HG03064 (cell line): ENCODE measurements around the gene UST.
A peak's percentile ranks its signal among the peaks of the same experiment; 100 is the strongest.
"Not testable (repeated sequence)": the region's sequence is repeated elsewhere in the genome, so short reads cannot be mapped to it uniquely, and the experiment has no call there.

ENCODE experiments used
- ATAC-seq: cut with Tn5 transposase; IDR thresholded peaks from one replicate; pipeline ENCODE4 v1.9.1; 2021; ENCODE audit warnings: low read depth; ENCODE audit not compliant: unreplicated experiment

The UST gene

GRCh38 chr6:148932731-148933130 is 185.9 kb downstream of the UST start:
- no peak for ATAC-seq

- ATAC-seq = no peak
Observed at GRCh38 chr6:148934539-148934938, 187.7 kb downstream of the UST start.

GRCh38 chr6:148934961-148935360 is 188.1 kb downstream of the UST start:
- no peak for ATAC-seq

- no peak for ATAC-seq
Observed at GRCh38 chr6:148935705-148936435, 189.0 kb downstream of the UST start.

GRCh38 chr6:148943451-148943850 is 196.6 kb downstream of the UST start:
- ATAC-seq = no peak

- no peak for ATAC-seq
Observed at GRCh38 chr6:148944608-148945007, 197.8 kb downstream of the UST start.

- no peak for ATAC-seq
Observed at GRCh38 chr6:148945301-148946021, 198.6 kb downstream of the UST start.

- peak; percentile 66 for ATAC-seq
Observed at GRCh38 chr6:148947621-148948444, 201.0 kb downstream of the UST start.

GRCh38 chr6:148951662-148952061 is 204.8 kb downstream of the UST start:
- no peak for ATAC-seq

- ATAC-seq = no peak
Observed at GRCh38 chr6:148952147-148953035, 205.6 kb downstream of the UST start.

GRCh38 chr6:148954461-148954860 is 207.6 kb downstream of the UST start:
- no peak for ATAC-seq

GRCh38 chr6:148954934-148955333 is 208.1 kb downstream of the UST start:
- no peak for ATAC-seq

GRCh38 chr6:148955441-148955840 is 208.6 kb downstream of the UST start:
- ATAC-seq = no peak

- ATAC-seq = not testable (repeated sequence)
Observed at GRCh38 chr6:148956163-148956562, 209.3 kb downstream of the UST start.

GRCh38 chr6:148957752-148958151 is 210.9 kb downstream of the UST start:
- no peak for ATAC-seq

- no peak for ATAC-seq
Observed at GRCh38 chr6:148959008-148959407, 212.2 kb downstream of the UST start.

- ATAC-seq = no peak
Observed at GRCh38 chr6:148959501-148959900, 212.7 kb downstream of the UST start.

- no peak for ATAC-seq
Observed at GRCh38 chr6:148962854-148963515, 216.2 kb downstream of the UST start.

- no peak for ATAC-seq
Observed at GRCh38 chr6:148963738-148964137, 216.9 kb downstream of the UST start.

GRCh38 chr6:148964467-148964866 is 217.6 kb downstream of the UST start:
- no peak for ATAC-seq
